HepG2 (cell line): ENCODE data around the gene ST6GALNAC6. TPM values are rescaled to one million over a fixed set of nuclear protein-coding genes. Genes with fewer than 3 reads are reported as not detected.

Experiments used
- ELF3 ChIP-seq: IDR thresholded peaks from 2 replicates; pipeline ENCODE4 v1.6.1; 2016; ENCODE audit warnings: missing genetic modification reagents, missing compliant biosample characterization
- GLI4 ChIP-seq: sonication (generic); formaldehyde crosslinking; IDR thresholded peaks from 2 replicates; pipeline ENCODE4 v1.5.1; 2020; ENCODE audit warnings: missing genetic modification reagents, mild to moderate bottlenecking, moderate library complexity, borderline replicate concordance
- HMGXB4 ChIP-seq, 2 experiments: sonication (generic) in 1 of 2; formaldehyde crosslinking in 1 of 2; IDR thresholded peaks; 2 replicates each; pipeline versions ENCODE4 v1.4.0 to v1.6.1; 2018 to 2020; ENCODE audit warnings: missing genetic modification reagents in 2 of 2, borderline replicate concordance in 1 of 2, low read depth in 1 of 2, mild to moderate bottlenecking in 1 of 2, missing biosample characterization in 1 of 2
- KAT2B ChIP-seq: fragments of 150-350 bp; IDR thresholded peaks from 2 replicates; pipeline ENCODE4 v1.6.1; 2014; ENCODE audit warnings: low read depth, low read length, borderline replicate concordance
- MED13 ChIP-seq: sonication (generic); formaldehyde crosslinking; IDR thresholded peaks from 2 replicates; pipeline ENCODE4 v1.5.0; 2020; ENCODE audit warnings: missing genetic modification reagents
- NFE2L2 ChIP-seq: fragments of 150-350 bp; IDR thresholded peaks from 2 replicates; pipeline ENCODE4 v1.6.1; 2014; ENCODE audit warnings: low read length
- POLR2G ChIP-seq: fragments of 200-400 bp; formaldehyde crosslinking; IDR thresholded peaks from 2 replicates; pipeline ENCODE4 v1.6.1; 2018; ENCODE audit warnings: mild to moderate bottlenecking, low read depth, low read length, moderate library complexity
- RAD21 ChIP-seq: fragments of 450-650 bp; formaldehyde crosslinking; IDR thresholded peaks from 2 replicates; pipeline ENCODE4 v1.5.0; 2020; ENCODE audit warnings: mild to moderate bottlenecking
- REPIN1 ChIP-seq: sonication (generic); formaldehyde crosslinking; IDR thresholded peaks from 2 replicates; pipeline ENCODE4 v1.8.0; 2022; ENCODE audit warnings: missing genetic modification reagents, low read depth, mild to moderate bottlenecking, borderline replicate concordance
- SIN3A ChIP-seq: IDR thresholded peaks from 2 replicates; pipeline ENCODE4 v1.6.1; 2011; ENCODE audit warnings: low read depth, mild to moderate bottlenecking, control low read depth, low read length, borderline replicate concordance
- SPEN ChIP-seq: sonication (generic); formaldehyde crosslinking; IDR thresholded peaks from 2 replicates; pipeline ENCODE4 v1.5.1; 2020; ENCODE audit warnings: low read depth, mild to moderate bottlenecking, missing genetic modification reagents
- TMF1 ChIP-seq: sonication (generic); formaldehyde crosslinking; IDR thresholded peaks from 2 replicates; pipeline ENCODE4 v1.8.1; 2022; ENCODE audit warnings: low read depth, missing genetic modification reagents
- ZNF224 ChIP-seq: sonication (generic); formaldehyde crosslinking; IDR thresholded peaks from 2 replicates; pipeline ENCODE4 v1.5.0; 2020; ENCODE audit warnings: mild to moderate bottlenecking, missing genetic modification reagents
- ZNF253 ChIP-seq: sonication (generic); formaldehyde crosslinking; IDR thresholded peaks from 2 replicates; pipeline ENCODE4 v1.8.0; 2022; ENCODE audit warnings: mild to moderate bottlenecking, missing genetic modification reagents, borderline replicate concordance
- ZNF564 ChIP-seq: sonication (generic); formaldehyde crosslinking; IDR thresholded peaks from 2 replicates; pipeline ENCODE4 v1.8.1; 2023; ENCODE audit warnings: mild to moderate bottlenecking, missing genetic modification reagents
- ZNF772 ChIP-seq: sonication (generic); formaldehyde crosslinking; IDR thresholded peaks from 2 replicates; pipeline ENCODE4 v1.5.0; 2020; ENCODE audit warnings: mild to moderate bottlenecking, missing genetic modification reagents
- polyA plus RNA-seq, 8 experiments: library from polyadenylated mRNA; depleted of rRNA in 3 of 8; stranded (reverse) in 7 of 8; unstranded in 1 of 8; fragments of >200 nt; fragmentation: Illumina TruSeq in 4 of 8; extraction: Trizol in 4 of 8; gene quantifications; 2 replicates each; pipeline versions ENCODE4 v1.2.1 to v1.2.3, GENCODE V29; 2011 to 2016; ENCODE audit warnings: low read depth in 4 of 8, missing spikeins in 1 of 8, mixed read lengths in 1 of 8; ENCODE audit not compliant: insufficient read depth in 1 of 8
- total RNA-seq, 5 experiments: library from RNA; depleted of rRNA; stranded (reverse); fragments of >200 nt; fragmentation: Illumina TruSeq; extraction: Trizol; gene quantifications; 2 replicates each; pipeline ENCODE4 v1.2.3, GENCODE V29; 2016; ENCODE audit warnings: low read depth in 1 of 5
- TF ChIP-seq, protein P1 (sequence below): sonication (generic); formaldehyde crosslinking; IDR thresholded peaks from 2 replicates; pipeline ENCODE4 v1.8.0; 2022; ENCODE audit warnings: missing genetic modification reagents, mild to moderate bottlenecking, inconsistent platforms, borderline replicate concordance
- TF ChIP-seq, protein P2 (sequence below): sonication (generic); formaldehyde crosslinking; IDR thresholded peaks from 2 replicates; pipeline ENCODE4 v1.8.0; 2022; ENCODE audit warnings: low read depth, missing genetic modification reagents
- TF ChIP-seq, protein P3 (sequence below): sonication (generic); formaldehyde crosslinking; IDR thresholded peaks from 2 replicates; pipeline ENCODE4 v1.4.0; 2020; ENCODE audit warnings: missing genetic modification reagents

ST6GALNAC6 gene
- total and polyA plus RNA-seq, 2 of the 13 experiments (the other 11 are each of a cell fraction or from before 2014, with no cell fraction given) = 18.5 to 65.4 TPM

DNA sequence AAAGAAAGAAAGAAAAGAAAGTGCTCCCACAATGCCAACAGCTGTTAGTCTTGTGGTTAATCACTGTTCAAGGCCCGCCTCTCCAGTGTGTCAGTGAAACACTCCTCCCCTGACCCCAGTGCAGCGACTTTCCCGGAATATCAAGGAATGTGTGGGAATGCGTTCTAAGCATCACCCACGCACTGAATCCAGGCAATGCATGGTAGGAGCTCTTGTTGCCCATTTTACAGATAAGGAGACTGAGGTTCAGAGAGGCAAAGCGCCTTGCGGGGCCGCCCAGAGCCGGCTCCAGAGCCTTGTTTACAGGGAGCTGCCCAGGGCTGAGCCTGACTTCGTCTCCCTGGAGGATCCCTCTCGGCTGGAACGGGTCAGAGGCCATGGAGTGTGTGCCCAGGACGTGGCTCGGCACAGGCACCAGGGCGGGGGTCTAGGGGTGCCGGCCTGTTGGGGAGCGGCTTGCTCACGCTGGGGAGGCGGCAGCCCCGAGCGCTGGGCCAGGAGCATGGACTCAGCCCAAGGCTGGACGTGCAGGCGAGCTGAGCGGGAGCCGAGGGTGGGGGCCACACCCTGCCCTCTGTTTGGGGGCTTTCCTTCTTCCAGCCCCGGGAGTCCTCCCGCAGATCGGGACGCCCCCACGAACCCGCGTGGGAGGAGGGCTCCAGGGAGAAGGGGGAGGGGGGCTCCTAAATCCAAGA is 823 bp downstream of the ST6GALNAC6 start (continued):
- peak; percentile 29; the same call in 1 of the 2 replicates for TF ChIP-seq GLI4 (CRISPR knock-in tag)
- TF ChIP-seq, protein P1, sequence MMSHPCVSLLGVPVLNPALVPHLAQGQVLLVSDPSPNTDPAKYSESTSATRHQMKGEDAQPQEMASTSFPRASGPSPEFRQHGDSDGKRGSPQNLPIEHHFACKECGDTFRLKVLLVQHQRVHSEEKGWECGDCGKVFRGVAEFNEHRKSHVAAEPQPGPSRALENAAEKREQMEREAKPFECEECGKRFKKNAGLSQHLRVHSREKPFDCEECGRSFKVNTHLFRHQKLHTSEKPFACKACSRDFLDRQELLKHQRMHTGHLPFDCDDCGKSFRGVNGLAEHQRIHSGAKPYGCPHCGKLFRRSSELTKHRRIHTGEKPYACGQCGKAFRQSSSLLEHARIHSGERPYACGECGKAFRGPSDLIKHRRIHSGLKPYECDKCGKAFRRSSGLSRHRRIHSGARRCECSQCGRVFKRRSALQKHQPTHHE (CRISPR knock-in tag) = no peak
- TF ChIP-seq ZNF253 (CRISPR knock-in tag) = no peak
- no peak for TF ChIP-seq ZNF224 (CRISPR knock-in tag)
- TF ChIP-seq RAD21 (CRISPR knock-in tag) = no peak
- TF ChIP-seq REPIN1 (CRISPR knock-in tag) = no peak
- TF ChIP-seq, protein P2, sequence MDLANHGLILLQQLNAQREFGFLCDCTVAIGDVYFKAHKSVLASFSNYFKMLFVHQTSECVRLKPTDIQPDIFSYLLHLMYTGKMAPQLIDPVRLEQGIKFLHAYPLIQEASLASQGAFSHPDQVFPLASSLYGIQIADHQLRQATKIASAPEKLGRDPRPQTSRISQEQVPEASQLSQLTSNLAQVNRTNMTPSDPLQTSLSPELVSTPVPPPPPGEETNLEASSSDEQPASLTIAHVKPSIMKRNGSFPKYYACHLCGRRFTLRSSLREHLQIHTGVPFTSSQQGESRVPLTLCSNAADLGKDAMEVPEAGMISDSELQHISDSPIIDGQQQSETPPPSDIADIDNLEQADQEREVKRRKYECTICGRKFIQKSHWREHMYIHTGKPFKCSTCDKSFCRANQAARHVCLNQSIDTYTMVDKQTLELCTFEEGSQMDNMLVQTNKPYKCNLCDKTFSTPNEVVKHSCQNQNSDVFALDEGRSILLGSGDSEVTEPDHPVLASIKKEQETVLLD (CRISPR knock-in tag) = no peak
- TF ChIP-seq, protein P3, sequence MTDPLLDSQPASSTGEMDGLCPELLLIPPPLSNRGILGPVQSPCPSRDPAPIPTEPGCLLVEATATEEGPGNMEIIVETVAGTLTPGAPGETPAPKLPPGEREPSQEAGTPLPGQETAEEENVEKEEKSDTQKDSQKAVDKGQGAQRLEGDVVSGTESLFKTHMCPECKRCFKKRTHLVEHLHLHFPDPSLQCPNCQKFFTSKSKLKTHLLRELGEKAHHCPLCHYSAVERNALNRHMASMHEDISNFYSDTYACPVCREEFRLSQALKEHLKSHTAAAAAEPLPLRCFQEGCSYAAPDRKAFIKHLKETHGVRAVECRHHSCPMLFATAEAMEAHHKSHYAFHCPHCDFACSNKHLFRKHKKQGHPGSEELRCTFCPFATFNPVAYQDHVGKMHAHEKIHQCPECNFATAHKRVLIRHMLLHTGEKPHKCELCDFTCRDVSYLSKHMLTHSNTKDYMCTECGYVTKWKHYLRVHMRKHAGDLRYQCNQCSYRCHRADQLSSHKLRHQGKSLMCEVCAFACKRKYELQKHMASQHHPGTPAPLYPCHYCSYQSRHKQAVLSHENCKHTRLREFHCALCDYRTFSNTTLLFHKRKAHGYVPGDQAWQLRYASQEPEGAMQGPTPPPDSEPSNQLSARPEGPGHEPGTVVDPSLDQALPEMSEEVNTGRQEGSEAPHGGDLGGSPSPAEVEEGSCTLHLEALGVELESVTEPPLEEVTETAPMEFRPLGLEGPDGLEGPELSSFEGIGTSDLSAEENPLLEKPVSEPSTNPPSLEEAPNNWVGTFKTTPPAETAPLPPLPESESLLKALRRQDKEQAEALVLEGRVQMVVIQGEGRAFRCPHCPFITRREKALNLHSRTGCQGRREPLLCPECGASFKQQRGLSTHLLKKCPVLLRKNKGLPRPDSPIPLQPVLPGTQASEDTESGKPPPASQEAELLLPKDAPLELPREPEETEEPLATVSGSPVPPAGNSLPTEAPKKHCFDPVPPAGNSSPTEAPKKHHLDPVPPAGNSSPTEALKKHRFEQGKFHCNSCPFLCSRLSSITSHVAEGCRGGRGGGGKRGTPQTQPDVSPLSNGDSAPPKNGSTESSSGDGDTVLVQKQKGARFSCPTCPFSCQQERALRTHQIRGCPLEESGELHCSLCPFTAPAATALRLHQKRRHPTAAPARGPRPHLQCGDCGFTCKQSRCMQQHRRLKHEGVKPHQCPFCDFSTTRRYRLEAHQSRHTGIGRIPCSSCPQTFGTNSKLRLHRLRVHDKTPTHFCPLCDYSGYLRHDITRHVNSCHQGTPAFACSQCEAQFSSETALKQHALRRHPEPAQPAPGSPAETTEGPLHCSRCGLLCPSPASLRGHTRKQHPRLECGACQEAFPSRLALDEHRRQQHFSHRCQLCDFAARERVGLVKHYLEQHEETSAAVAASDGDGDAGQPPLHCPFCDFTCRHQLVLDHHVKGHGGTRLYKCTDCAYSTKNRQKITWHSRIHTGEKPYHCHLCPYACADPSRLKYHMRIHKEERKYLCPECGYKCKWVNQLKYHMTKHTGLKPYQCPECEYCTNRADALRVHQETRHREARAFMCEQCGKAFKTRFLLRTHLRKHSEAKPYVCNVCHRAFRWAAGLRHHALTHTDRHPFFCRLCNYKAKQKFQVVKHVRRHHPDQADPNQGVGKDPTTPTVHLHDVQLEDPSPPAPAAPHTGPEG (CRISPR knock-in tag) = no peak
- peak; percentile 56; the same call in 1 of the 2 replicates for TF ChIP-seq ZNF772 (CRISPR knock-in tag)
- TF ChIP-seq TMF1 = no peak
- TF ChIP-seq MED13 (CRISPR knock-in tag) = no peak
- TF ChIP-seq KAT2B = no peak
- peak; percentile 33; the same call in 1 of the 2 replicates for TF ChIP-seq POLR2G
- TF ChIP-seq ELF3 (CRISPR knock-in tag) = peak; percentile 31; the same call in 1 of the 2 replicates
- TF ChIP-seq HMGXB4 (CRISPR knock-in tag; IDR thresholded peaks at IDR 0.05; ENCODE audit: borderline replicate concordance in 1 of 2, low read depth in 1 of 2) = peak in 1 of 2 experiments; percentile 12; a peak in 1 of 4 replicates
- TF ChIP-seq SPEN (CRISPR knock-in tag) = no peak; the same call in 1 of the 2 replicates
- no peak; the same call in 1 of the 2 replicates for TF ChIP-seq SIN3A
- 0 out of 2 replicates have a peak, but pooled peaks have one; percentile 64 for TF ChIP-seq ZNF564 (CRISPR knock-in tag)
- TF ChIP-seq NFE2L2 = no peak
